Neural cell (in vitro differentiated cells): ENCODE measurements around the gene RASSF8. TPM values are rescaled to one million over a fixed set of nuclear protein-coding genes. Genes with fewer than 3 reads are reported as not detected.

Experiments
- H2AFZ ChIP-seq: fragments of 200-600, 300-800 bp; sonication (generic), shearing (Covaris generic); 2 replicates; pipeline ENCODE4 v1.6.0; 2014; ENCODE audit warnings: low read depth, mild to moderate bottlenecking, antibody characterized with exemption, low read length, moderate library complexity
- H3F3A ChIP-seq: fragments of 200-600 bp; shearing (Covaris generic); 2 replicates; pipeline ENCODE4 v1.6.1; 2016; ENCODE audit warnings: mild to moderate bottlenecking, moderate library complexity, mixed read lengths, antibody characterized with exemption, low read length; ENCODE audit not compliant: insufficient read depth, poor library complexity, severe bottlenecking
- H3K27ac ChIP-seq: fragments of 200-600, 300-800 bp; sonication (generic), shearing (Covaris generic); 2 replicates; pipeline ENCODE4 v1.5.1; 2014; ENCODE audit warnings: mild to moderate bottlenecking, low read length, moderate library complexity
- H3K27me3 ChIP-seq: fragments of 300-800, 200-600 bp; sonication (generic), shearing (Covaris generic); 2 replicates; pipeline ENCODE4 v1.6.0; 2014; ENCODE audit warnings: mild to moderate bottlenecking, low read depth, low read length, moderate library complexity; ENCODE audit not compliant: insufficient read depth
- H3K36me3 ChIP-seq: fragments of 300-800, 200-600 bp; sonication (generic), shearing (Covaris generic); 2 replicates; pipeline ENCODE4 v1.5.1; 2014; ENCODE audit warnings: mild to moderate bottlenecking, antibody characterized with exemption, low read length, moderate library complexity; ENCODE audit not compliant: insufficient read depth
- H3K4me2 ChIP-seq: fragments of 300-800, 200-600 bp; sonication (generic), shearing (Covaris generic); 2 replicates; pipeline ENCODE4 v1.6.0; 2014; ENCODE audit warnings: mild to moderate bottlenecking, low read length
- H3K4me3 ChIP-seq: fragments of 300-800, 200-600 bp; sonication (generic), shearing (Covaris generic); 2 replicates; pipeline ENCODE4 v1.5.1; 2014; ENCODE audit warnings: mild to moderate bottlenecking, low read length, moderate library complexity
- H3K79me2 ChIP-seq: fragments of 200-600 bp; shearing (Covaris generic); replicated peaks from 2 replicates; pipeline ENCODE4 v1.6.0; 2014; ENCODE audit warnings: mild to moderate bottlenecking, low read length, moderate library complexity; ENCODE audit not compliant: insufficient read depth
- H3K9ac ChIP-seq: fragments of 300-800, 200-600 bp; sonication (generic), shearing (Covaris generic); 2 replicates; pipeline ENCODE4 v1.6.1; 2016; ENCODE audit warnings: mild to moderate bottlenecking, low read length, mixed read lengths
- H3K9me2 ChIP-seq: fragments of 200-600 bp; shearing (Covaris generic); 2 replicates; pipeline ENCODE4 v1.6.1; 2016; ENCODE audit warnings: mild to moderate bottlenecking, low read length, mixed read lengths; ENCODE audit not compliant: insufficient read depth
- H3K9me3 ChIP-seq: fragments of 200-600, 300-800 bp; sonication (generic), shearing (Covaris generic); 2 replicates; pipeline ENCODE4 v1.6.1; 2016; ENCODE audit warnings: mild to moderate bottlenecking, mixed run types, low read length, moderate library complexity, mixed read lengths
- H4K20me1 ChIP-seq: fragments of 200-600 bp; shearing (Covaris generic); 2 replicates; pipeline ENCODE4 v1.6.1; 2016; ENCODE audit warnings: mild to moderate bottlenecking, mixed run types; ENCODE audit not compliant: insufficient read depth
- EP300 ChIP-seq: fragments of 450-650 bp; conservative IDR thresholded peaks from 2 replicates; pipeline ENCODE4 v1.6.1; 2014; ENCODE audit warnings: antibody characterized with exemption, mild to moderate bottlenecking, moderate library complexity; ENCODE audit not compliant: poor library complexity, severe bottlenecking
- EZH2 ChIP-seq: fragments of 200-600, 300-800 bp; shearing (Covaris generic), sonication (generic); IDR thresholded peaks from 2 replicates; pipeline ENCODE4 v1.6.1; 2014; ENCODE audit warnings: antibody characterized with exemption, low read length, borderline replicate concordance, mild to moderate bottlenecking; ENCODE audit not compliant: insufficient read depth, poor library complexity, severe bottlenecking
- MXI1 ChIP-seq: fragments of 450-650 bp; conservative IDR thresholded peaks from 2 replicates; pipeline ENCODE4 v1.6.1; 2014; ENCODE audit warnings: antibody characterized with exemption, mild to moderate bottlenecking; ENCODE audit not compliant: poor library complexity, severe bottlenecking
- POLR2AphosphoS5 ChIP-seq: IDR thresholded peaks from 2 replicates; pipeline ENCODE4 v1.6.1; 2012
- RAD21 ChIP-seq: fragments of 450-650 bp; conservative IDR thresholded peaks from 2 replicates; pipeline ENCODE4 v1.6.1; 2014; ENCODE audit warnings: antibody characterized with exemption, mild to moderate bottlenecking, moderate library complexity
- SMC3 ChIP-seq: fragments of 450-650 bp; conservative IDR thresholded peaks from 2 replicates; pipeline ENCODE4 v1.6.1; 2014; ENCODE audit warnings: antibody characterized with exemption, mild to moderate bottlenecking, moderate library complexity; ENCODE audit not compliant: poor library complexity
- TAF1 ChIP-seq: IDR thresholded peaks from 2 replicates; pipeline ENCODE4 v1.6.1; 2012; ENCODE audit warnings: low read depth
- polyA plus RNA-seq: library from polyadenylated mRNA; depleted of rRNA; stranded (reverse); fragments of >200 nt; gene quantifications from 2 replicates; pipeline ENCODE4 v1.2.3, GENCODE V29; 2014
- TF ChIP-seq, protein P1 (sequence below): IDR thresholded peaks from 2 replicates; pipeline ENCODE4 v1.6.1; 2012; ENCODE audit warnings: borderline replicate concordance
- TF ChIP-seq, protein P2 (sequence below): fragments of 450-650 bp; IDR thresholded peaks from 2 replicates; pipeline ENCODE4 v1.5.1; 2014; ENCODE audit warnings: antibody characterized with exemption, mild to moderate bottlenecking, moderate library complexity; ENCODE audit not compliant: poor library complexity, severe bottlenecking

Gene RASSF8
- polyA plus RNA-seq, 1 donor from 2014 or later: 11.4 TPM

GRCh38 chr12:26124446-26125399, 166.2 kb downstream of the RASSF8 start, which contains the start of gene BHLHE41:
Gene BHLHE41 (minus strand): TSS chr12:26125037. CDS start chr12:26124779, 258 bp downstream.
- peak within 1 kb of the TSS; percentile 55 for H3K9ac ChIP-seq
- H4K20me1 ChIP-seq: no peaks in the 10 kb centered on the region
- H3K9me3 ChIP-seq: no peaks in the 10 kb centered on the region
- peak within 1 kb of the TSS; percentile 77 for H3K4me3 ChIP-seq
- H3K4me2 ChIP-seq: peak within 1 kb of the TSS; percentile 69
- peaks cover 90% of the 10 kb centered on the region for H3K27me3 ChIP-seq
- H3K9me2 ChIP-seq: no peaks in the 10 kb centered on the region
- peak; percentile 42 for TF ChIP-seq POLR2AphosphoS5
- TF ChIP-seq EP300: no peak
- TF ChIP-seq, protein P1, sequence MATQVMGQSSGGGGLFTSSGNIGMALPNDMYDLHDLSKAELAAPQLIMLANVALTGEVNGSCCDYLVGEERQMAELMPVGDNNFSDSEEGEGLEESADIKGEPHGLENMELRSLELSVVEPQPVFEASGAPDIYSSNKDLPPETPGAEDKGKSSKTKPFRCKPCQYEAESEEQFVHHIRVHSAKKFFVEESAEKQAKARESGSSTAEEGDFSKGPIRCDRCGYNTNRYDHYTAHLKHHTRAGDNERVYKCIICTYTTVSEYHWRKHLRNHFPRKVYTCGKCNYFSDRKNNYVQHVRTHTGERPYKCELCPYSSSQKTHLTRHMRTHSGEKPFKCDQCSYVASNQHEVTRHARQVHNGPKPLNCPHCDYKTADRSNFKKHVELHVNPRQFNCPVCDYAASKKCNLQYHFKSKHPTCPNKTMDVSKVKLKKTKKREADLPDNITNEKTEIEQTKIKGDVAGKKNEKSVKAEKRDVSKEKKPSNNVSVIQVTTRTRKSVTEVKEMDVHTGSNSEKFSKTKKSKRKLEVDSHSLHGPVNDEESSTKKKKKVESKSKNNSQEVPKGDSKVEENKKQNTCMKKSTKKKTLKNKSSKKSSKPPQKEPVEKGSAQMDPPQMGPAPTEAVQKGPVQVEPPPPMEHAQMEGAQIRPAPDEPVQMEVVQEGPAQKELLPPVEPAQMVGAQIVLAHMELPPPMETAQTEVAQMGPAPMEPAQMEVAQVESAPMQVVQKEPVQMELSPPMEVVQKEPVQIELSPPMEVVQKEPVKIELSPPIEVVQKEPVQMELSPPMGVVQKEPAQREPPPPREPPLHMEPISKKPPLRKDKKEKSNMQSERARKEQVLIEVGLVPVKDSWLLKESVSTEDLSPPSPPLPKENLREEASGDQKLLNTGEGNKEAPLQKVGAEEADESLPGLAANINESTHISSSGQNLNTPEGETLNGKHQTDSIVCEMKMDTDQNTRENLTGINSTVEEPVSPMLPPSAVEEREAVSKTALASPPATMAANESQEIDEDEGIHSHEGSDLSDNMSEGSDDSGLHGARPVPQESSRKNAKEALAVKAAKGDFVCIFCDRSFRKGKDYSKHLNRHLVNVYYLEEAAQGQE: no peak
- TF ChIP-seq SMC3: no peak
- no peak for TF ChIP-seq TAF1
- no peak for TF ChIP-seq RAD21
- TF ChIP-seq MXI1: no peak
- TF ChIP-seq EZH2: peak; percentile 66
- TF ChIP-seq, protein P2, sequence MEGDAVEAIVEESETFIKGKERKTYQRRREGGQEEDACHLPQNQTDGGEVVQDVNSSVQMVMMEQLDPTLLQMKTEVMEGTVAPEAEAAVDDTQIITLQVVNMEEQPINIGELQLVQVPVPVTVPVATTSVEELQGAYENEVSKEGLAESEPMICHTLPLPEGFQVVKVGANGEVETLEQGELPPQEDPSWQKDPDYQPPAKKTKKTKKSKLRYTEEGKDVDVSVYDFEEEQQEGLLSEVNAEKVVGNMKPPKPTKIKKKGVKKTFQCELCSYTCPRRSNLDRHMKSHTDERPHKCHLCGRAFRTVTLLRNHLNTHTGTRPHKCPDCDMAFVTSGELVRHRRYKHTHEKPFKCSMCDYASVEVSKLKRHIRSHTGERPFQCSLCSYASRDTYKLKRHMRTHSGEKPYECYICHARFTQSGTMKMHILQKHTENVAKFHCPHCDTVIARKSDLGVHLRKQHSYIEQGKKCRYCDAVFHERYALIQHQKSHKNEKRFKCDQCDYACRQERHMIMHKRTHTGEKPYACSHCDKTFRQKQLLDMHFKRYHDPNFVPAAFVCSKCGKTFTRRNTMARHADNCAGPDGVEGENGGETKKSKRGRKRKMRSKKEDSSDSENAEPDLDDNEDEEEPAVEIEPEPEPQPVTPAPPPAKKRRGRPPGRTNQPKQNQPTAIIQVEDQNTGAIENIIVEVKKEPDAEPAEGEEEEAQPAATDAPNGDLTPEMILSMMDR: no peak
- H3K27ac ChIP-seq: no peak within 1 kb of the TSS
- no peaks in the 10 kb centered on the region for H3K36me3 ChIP-seq
- H3K79me2 ChIP-seq: no peaks in the 10 kb centered on the region
- H3F3A ChIP-seq: peaks cover 3% of the 10 kb centered on the region
- H2AFZ ChIP-seq: peak within 1 kb of the TSS; percentile 51

DNA sequence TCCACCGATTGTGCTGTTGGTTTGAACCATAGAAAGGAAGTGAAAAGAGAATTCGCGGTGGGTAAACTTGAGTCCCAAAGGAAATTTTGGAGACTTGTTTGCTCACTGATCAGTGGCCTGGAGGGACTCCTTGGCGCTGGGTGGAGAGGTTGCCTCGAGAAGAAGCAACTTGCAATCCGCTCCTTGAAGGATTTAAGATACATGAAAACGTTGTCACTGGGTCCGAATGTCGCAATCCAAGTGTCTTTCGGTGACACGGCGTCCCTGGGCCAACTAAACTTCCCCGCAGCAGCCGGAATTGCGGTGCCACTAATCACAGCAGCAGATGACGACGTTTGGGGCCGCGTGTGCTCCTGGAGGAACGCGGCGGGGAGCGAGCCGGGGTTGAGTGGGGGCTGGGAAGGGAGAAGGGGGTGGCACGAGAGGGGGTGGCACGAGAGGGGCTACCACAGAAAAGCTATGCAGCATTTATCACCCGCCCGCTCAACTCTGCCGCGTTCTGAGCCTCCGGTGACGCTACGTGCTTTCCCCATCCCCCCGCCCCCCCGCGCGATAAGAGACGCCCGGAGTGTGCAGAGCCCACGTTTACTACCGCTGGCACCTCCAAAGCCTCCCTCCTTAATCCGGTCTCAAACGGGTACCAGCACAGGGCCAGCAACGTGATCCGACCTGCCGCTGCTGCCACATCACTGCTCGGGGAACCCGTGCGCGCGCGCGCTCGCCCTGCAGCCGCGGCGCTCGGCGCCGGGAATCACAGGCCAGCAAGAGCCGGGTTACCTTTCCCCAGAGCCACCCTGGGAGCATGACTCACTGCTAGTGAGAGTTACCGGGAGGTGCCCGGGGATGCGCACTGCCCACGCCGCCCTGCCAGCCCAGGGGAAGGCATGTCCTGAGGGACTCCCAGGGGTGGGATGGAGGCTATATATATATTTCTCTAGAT, 167.2 kb downstream of the RASSF8 start:
- Histone ChIP-seq H2AFZ (peak overlapping the region; percentile 51), H3K9ac (peak overlapping the region; percentile 55), H4K20me1 (no peaks in the 10 kb centered on the region), H3K4me2 (peak overlapping the region; percentile 69), H3K79me2 (no peaks in the 10 kb centered on the region), H3K27me3 (peaks cover 85% of the 10 kb centered on the region), H3K9me3 (no peaks in the 10 kb centered on the region), H3F3A (peaks cover 3% of the 10 kb centered on the region), H3K36me3 (no peaks in the 10 kb centered on the region), H3K9me2 (no peaks in the 10 kb centered on the region), H3K27ac (no peak overlapping the region), H3K4me3 (peak overlapping the region; percentile 77)
- TF ChIP-seq, protein P2: no peak
- TF ChIP-seq RAD21 (peak; percentile 22), MXI1 (peak; percentile 66), SMC3 (no peak), EZH2 (no peak), POLR2AphosphoS5 (no peak), EP300 (peak; percentile 12), TAF1 (peak; percentile 45)
- TF ChIP-seq, protein P1: no peak
